GM12891 (cell line): ENCODE results near the gene CSNK1G1.

Experiments
- POLR2A ChIP-seq: IDR thresholded peaks from 2 replicates; pipeline ENCODE4 v1.6.1; 2011; ENCODE audit warnings: low read depth, low read length, control low read depth
- POLR2AphosphoS5 ChIP-seq: IDR thresholded peaks from 2 replicates; pipeline ENCODE4 v1.6.1; 2011; ENCODE audit warnings: low read depth, low read length, control low read depth
- POU2F2 ChIP-seq: IDR thresholded peaks from 2 replicates; pipeline ENCODE4 v1.6.1; 2011; ENCODE audit warnings: low read depth, mild to moderate bottlenecking, control low read depth, low read length, moderate library complexity
- SPI1 ChIP-seq: IDR thresholded peaks from 2 replicates; pipeline ENCODE4 v1.6.1; 2011; ENCODE audit warnings: low read depth, low read length, control low read depth
- TAF1 ChIP-seq: IDR thresholded peaks from 2 replicates; pipeline ENCODE4 v1.6.1; 2011; ENCODE audit warnings: low read depth, low read length, control low read depth

- TF ChIP-seq POLR2A (no peak), POLR2AphosphoS5 (no peak), TAF1 (no peak), POU2F2 (no peak), SPI1 (no peak)
These were observed 119.6 kb downstream of the CSNK1G1 start for GRCh38 chr15:64236156-64236894.
